Loucy (cell line): ENCODE data around the gene DIPK1A.
A peak's percentile ranks its signal among the peaks of the same experiment; 100 is the strongest.
"Not testable (repeated sequence)": the region's sequence is repeated elsewhere in the genome, so short reads cannot be mapped to it uniquely, and the experiment has no call there.

Experiments used
- H2AFZ ChIP-seq: fragments of 200-600 bp; sonication (generic); 2 replicates; pipeline ENCODE4 v1.6.0; 2016; ENCODE audit warnings: antibody characterized with exemption, mild to moderate bottlenecking, low read length, moderate library complexity
- H3F3A ChIP-seq: fragments of 200-600 bp; 2 replicates; pipeline ENCODE4 v1.6.0; 2016; ENCODE audit warnings: antibody characterized with exemption, low read depth, mild to moderate bottlenecking
- H3K27me3 ChIP-seq: fragments of 200-600 bp; sonication (generic); 2 replicates; pipeline ENCODE4 v1.6.1; 2014; ENCODE audit warnings: low read length, mild to moderate bottlenecking; ENCODE audit not compliant: insufficient read depth, poor library complexity, severe bottlenecking
- H3K36me3 ChIP-seq: fragments of 200-600 bp; sonication (generic); 2 replicates; pipeline ENCODE4 v1.6.1; 2016; ENCODE audit warnings: low read length; ENCODE audit not compliant: insufficient read depth
- H3K4me1 ChIP-seq: fragments of 200-600 bp; sonication (generic); 2 replicates; pipeline ENCODE4 v1.5.1; 2014; ENCODE audit warnings: low read length, mild to moderate bottlenecking; ENCODE audit not compliant: insufficient read depth, poor library complexity, severe bottlenecking
- H3K4me2 ChIP-seq: fragments of 200-600 bp; sonication (generic); 2 replicates; pipeline ENCODE4 v1.6.0; 2014; ENCODE audit warnings: antibody characterized with exemption, low read length, low read depth, mild to moderate bottlenecking; ENCODE audit not compliant: poor library complexity, severe bottlenecking
- H3K4me3 ChIP-seq: fragments of 200-600 bp; sonication (generic); 2 replicates; pipeline ENCODE4 v1.5.1; 2014; ENCODE audit warnings: low read length, mild to moderate bottlenecking, mixed read lengths; ENCODE audit not compliant: poor library complexity, severe bottlenecking
- H3K79me2 ChIP-seq: fragments of 200-600 bp; sonication (generic); 2 replicates; pipeline ENCODE4 v1.6.1; 2014; ENCODE audit warnings: low read length; ENCODE audit not compliant: insufficient read depth
- H3K9ac ChIP-seq: fragments of 200-600 bp; sonication (generic); 2 replicates; pipeline ENCODE4 v1.6.0; 2014; ENCODE audit warnings: mild to moderate bottlenecking, low read depth, low read length, moderate library complexity; ENCODE audit not compliant: poor library complexity, severe bottlenecking
- H3K9me2 ChIP-seq: fragments of 200-600 bp; sonication (generic); replicated peaks from 2 replicates; pipeline ENCODE4 v1.6.1; 2016; ENCODE audit warnings: low read depth, low read length, mixed read lengths
- H3K9me3 ChIP-seq: fragments of 200-600 bp; sonication (generic); 2 replicates; pipeline ENCODE4 v1.6.1; 2014; ENCODE audit warnings: mild to moderate bottlenecking, antibody characterized with exemption, low read length, low read depth; ENCODE audit not compliant: insufficient read depth
- H4K20me1 ChIP-seq: fragments of 200-600 bp; sonication (generic); 2 replicates; pipeline ENCODE4 v1.6.0; 2014; ENCODE audit warnings: antibody characterized with exemption, low read length, mild to moderate bottlenecking; ENCODE audit not compliant: insufficient read depth, poor library complexity, severe bottlenecking
- EZH2phosphoT487 ChIP-seq: fragments of 200-600 bp; IDR thresholded peaks from 2 replicates; pipeline ENCODE4 v1.6.1; 2018; ENCODE audit warnings: antibody characterized with exemption, mild to moderate bottlenecking, moderate library complexity, borderline replicate concordance
- TF ChIP-seq, protein P1 (sequence below): fragments of 200-600 bp; sonication (generic); conservative IDR thresholded peaks from 2 replicates; pipeline ENCODE4 v1.5.1; 2014; ENCODE audit warnings: mild to moderate bottlenecking, antibody characterized with exemption, low read length

DIPK1A gene

DNA sequence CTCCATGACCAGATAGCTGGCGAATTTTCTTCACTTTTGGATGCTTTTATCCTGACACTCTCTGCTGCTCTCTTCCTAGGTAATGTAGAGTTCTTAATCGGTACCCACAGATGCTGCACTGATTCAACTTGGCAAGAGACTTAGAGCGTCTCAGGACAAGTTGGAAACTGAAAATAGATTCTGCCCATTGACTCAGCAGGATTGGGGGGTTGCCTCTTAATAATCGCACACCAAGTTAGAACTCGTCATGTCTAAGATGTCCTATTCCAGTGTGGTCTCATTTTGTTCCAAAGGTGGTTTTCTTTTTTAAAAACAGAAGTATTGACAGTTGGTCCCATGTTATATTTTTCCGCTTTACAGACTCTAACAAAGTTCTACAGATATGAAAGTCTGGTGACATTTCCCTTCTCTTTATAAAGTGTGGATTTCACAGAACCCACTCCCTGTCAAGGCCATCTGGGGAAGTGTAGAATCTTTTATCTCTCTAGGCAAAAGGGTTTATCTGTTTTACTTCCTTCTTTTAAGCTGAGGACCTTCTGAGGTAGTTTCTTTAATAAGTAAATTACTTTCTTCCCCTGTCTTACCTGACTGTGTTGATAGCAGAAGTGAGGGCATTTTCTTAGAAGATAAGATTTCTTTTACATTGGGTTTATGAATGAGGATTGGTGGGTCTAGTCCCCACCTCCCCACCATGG lies 12.1 kb upstream of the DIPK1A start:
- no peak overlapping the region for H3K4me3 ChIP-seq
- TF ChIP-seq EZH2phosphoT487 = no peak
- TF ChIP-seq, protein P1, sequence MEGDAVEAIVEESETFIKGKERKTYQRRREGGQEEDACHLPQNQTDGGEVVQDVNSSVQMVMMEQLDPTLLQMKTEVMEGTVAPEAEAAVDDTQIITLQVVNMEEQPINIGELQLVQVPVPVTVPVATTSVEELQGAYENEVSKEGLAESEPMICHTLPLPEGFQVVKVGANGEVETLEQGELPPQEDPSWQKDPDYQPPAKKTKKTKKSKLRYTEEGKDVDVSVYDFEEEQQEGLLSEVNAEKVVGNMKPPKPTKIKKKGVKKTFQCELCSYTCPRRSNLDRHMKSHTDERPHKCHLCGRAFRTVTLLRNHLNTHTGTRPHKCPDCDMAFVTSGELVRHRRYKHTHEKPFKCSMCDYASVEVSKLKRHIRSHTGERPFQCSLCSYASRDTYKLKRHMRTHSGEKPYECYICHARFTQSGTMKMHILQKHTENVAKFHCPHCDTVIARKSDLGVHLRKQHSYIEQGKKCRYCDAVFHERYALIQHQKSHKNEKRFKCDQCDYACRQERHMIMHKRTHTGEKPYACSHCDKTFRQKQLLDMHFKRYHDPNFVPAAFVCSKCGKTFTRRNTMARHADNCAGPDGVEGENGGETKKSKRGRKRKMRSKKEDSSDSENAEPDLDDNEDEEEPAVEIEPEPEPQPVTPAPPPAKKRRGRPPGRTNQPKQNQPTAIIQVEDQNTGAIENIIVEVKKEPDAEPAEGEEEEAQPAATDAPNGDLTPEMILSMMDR = no peak

DNA sequence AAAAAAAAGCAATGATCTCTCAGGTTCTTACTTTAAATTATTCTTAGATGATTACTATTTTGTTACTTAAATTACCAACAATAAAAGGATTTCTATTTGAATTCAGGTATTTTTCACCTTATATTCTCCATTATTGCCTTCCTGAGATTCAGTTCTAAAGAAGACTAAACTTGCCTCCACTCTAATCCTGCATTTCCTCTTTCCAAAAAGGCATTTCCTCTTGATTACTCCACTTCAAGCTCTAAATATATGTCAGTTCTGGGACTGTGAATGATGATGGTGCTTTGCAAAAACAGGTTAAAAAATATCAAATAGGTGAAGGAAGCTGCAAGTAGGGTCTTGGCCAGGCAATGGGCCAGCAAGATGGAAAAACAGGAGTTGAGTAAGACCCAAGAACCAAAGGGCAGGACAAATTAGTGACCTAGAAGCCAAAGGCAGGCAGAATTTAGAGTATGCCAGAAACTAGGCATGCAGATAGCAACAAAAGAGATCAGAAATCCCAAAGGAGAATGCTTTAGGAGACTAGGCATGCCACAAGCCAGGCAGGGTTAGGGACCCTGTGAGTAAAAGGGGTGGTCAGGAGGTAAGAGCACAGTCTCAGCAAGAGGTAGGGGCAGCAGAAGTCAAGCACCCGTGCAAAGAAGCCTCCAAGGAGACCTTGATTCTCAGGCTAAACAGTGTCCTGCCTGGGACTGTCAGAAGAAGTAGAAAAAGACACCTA lies 11.3 kb upstream of the DIPK1A start:
- no peaks in the 10 kb centered on the region for H3K9me3 ChIP-seq
- no peak overlapping the region for H3K4me2 ChIP-seq
- TF ChIP-seq EZH2phosphoT487 = no peak
- TF ChIP-seq, protein P1 = no peak
- H3K27me3 ChIP-seq = no peaks in the 10 kb centered on the region
- H3K36me3 ChIP-seq = no peaks in the 10 kb centered on the region
- H4K20me1 ChIP-seq = no peaks in the 10 kb centered on the region
- peaks cover 6% of the 10 kb centered on the region for H3K4me1 ChIP-seq
- H3K79me2 ChIP-seq = no peaks in the 10 kb centered on the region
- H3K9ac ChIP-seq = no peak overlapping the region
- H3K4me3 ChIP-seq = no peak overlapping the region
- H3K9me2 ChIP-seq = no peaks in the 10 kb centered on the region
- 0 out of 2 replicates have a peak overlapping the region, but pooled peaks have one; percentile 9 for H2AFZ ChIP-seq
- no peaks in the 10 kb centered on the region for H3F3A ChIP-seq

More for the DNA sequence above, 12.1 kb upstream of the DIPK1A start:
- H3K4me2 ChIP-seq = no peak overlapping the region
- H3K27me3 ChIP-seq = no peaks in the 10 kb centered on the region
- H2AFZ ChIP-seq = peak overlapping the region; percentile 9; the same call in 1 of the 2 replicates
- H3K79me2 ChIP-seq = no peaks in the 10 kb centered on the region
- H3F3A ChIP-seq = no peaks in the 10 kb centered on the region
- H3K4me1 ChIP-seq = peaks cover 6% of the 10 kb centered on the region
- H4K20me1 ChIP-seq = no peaks in the 10 kb centered on the region
- H3K9me3 ChIP-seq = no peaks in the 10 kb centered on the region
- no peak overlapping the region for H3K9ac ChIP-seq
- no peaks in the 10 kb centered on the region for H3K9me2 ChIP-seq
- no peaks in the 10 kb centered on the region for H3K36me3 ChIP-seq

DNA sequence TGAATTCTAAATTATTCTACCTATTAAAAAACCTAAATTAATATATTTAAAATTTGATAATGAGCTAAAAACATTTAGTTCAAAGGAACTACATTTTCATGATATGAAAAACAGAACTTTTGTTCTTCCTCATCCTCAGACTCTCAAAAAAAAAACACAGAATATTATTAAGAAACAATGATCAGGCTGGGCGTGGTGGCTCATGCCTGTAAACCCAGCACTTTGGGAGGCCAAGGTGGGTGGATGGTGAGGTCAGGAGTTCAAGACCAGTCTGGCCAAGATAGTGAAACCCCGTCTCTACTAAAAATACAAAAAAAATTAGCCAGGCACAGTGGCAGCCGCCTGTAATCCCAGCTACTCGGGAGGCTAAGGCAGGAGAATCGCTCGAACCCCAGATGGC lies 10.7 kb upstream of the DIPK1A start:
- H3K9me2 ChIP-seq, H3F3A ChIP-seq, H3K79me2 ChIP-seq, H4K20me1 ChIP-seq, H3K36me3 ChIP-seq, H3K4me2 ChIP-seq, H3K4me1 ChIP-seq, H3K9me3 ChIP-seq, H3K4me3 ChIP-seq, H3K9ac ChIP-seq, H2AFZ ChIP-seq, H3K27me3 ChIP-seq: not testable (repeated sequence)
